Esophagus mucosa (tissue), 1 donor: Measurements from ENCODE around the gene ZNF600. TPM values are rescaled to one million over a fixed set of nuclear protein-coding genes. Genes with fewer than 3 reads are reported as not detected.
"Not testable (repeated sequence)": the region's sequence is repeated elsewhere in the genome, so short reads cannot be mapped to it uniquely, and the experiment has no call there.

Experiments
- ATAC-seq: fragments of 200-7000 bp; cut with Tn5 transposase; one replicate; pipeline ENCODE4 v1.9.1; 2020
- total RNA-seq: library from RNA; stranded (reverse); gene quantifications from one replicate; pipeline ENCODE4 v1.2.4, GENCODE V29; 2023
- donor health status: DM: yes; HTN: yes; CAD: no.

ZNF600 gene
- 6.1 TPM for total RNA-seq

DNA sequence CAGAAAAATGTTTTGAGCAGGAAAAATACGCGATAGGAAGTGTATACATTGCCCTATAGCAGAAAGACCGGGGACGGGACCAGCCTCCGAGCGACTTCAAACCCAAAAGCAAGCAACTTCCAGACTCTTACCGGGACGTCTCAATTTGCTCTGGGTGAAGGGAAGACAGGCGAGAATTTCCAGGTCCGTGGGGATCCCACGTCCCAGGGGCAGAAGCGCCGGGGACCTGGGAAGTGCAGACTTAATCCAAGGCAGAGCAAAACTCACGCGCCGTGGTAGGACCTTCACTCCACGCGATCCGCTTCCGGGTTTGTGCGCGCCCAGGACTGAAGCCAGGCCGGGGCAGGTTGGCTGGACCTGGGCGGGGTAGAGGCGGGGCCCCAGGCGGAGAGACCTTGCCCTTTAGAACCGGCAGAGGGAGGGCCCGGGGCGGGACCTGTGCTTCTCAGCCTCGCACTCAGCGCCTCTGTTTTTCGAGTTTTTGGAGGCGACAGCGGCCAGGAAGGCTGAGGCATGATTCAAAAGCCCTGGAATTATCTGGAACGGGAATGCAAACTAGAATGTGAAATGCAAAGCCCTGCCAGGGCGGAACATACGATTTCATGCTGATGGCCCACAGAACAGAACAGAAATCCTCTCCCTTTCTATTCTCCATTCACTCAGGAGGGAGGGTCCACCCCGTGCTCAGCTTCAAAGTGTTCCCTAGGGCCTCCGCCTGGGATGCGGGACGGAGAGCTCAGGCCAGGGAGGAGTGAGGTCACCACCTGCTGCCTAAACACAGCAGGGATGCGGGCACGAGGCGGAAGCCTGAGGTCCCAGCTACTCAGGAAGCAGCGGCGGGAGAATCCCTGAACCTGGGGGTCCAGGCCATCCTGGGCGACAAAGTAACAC is at the start of gene ZNF600:
ZNF600 (minus strand) TSS at position 328 of the 891 bp plus-strand sequence. CDS start 7,903 bp downstream, outside the sequence.
- peak; percentile 100 for ATAC-seq

GRCh38 chr19:52834289-52834688 is 47.7 kb upstream of the ZNF600 start:
- ATAC-seq, result not testable (repeated sequence)

DNA sequence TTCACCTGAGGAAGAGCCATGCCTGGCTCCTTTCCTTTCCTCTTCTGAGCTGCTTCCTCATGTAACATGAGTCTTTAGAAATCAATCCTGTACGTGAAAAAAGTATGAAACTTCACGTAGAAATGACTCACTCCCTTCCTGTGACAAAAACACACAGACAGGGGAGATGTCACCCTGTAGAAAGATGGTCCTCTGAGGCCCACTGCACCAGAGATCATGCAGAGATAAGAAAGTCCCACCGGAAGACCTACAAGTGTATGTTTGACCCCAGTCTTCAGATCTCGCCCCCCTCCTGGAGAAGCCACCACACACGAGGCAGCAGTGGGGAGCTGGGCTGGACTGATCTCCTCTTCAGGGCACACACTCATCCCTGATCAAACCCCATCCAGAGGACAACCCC is 47.0 kb upstream of the ZNF600 start:
- ATAC-seq, result not testable (repeated sequence)

GRCh38 chr19:52829866-52830265 is 43.3 kb upstream of the ZNF600 start:
- not testable (repeated sequence) for ATAC-seq

GRCh38 chr19:52825765-52826164 is 39.2 kb upstream of the ZNF600 start:
- no peak for ATAC-seq

DNA sequence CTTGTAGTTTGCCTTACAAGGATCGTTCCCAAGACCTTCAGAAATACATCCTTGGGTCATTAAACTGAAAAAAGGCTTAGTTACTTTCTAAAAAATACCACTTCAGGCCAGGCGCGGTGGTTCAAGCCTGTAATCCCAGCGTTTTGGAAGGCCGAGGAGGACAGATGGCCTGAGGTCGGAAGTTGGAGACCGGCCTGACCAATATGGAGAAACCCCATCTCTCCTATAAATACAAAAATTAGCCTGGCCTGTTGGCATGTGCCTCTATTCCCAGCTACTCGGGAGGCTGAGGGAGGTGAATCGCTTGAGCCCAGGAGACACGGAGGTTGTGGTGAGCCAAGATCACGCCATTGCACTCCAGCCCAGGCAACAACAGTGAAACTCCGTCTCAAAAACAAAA is 37.1 kb upstream of the ZNF600 start:
- ATAC-seq, result no peak

DNA sequence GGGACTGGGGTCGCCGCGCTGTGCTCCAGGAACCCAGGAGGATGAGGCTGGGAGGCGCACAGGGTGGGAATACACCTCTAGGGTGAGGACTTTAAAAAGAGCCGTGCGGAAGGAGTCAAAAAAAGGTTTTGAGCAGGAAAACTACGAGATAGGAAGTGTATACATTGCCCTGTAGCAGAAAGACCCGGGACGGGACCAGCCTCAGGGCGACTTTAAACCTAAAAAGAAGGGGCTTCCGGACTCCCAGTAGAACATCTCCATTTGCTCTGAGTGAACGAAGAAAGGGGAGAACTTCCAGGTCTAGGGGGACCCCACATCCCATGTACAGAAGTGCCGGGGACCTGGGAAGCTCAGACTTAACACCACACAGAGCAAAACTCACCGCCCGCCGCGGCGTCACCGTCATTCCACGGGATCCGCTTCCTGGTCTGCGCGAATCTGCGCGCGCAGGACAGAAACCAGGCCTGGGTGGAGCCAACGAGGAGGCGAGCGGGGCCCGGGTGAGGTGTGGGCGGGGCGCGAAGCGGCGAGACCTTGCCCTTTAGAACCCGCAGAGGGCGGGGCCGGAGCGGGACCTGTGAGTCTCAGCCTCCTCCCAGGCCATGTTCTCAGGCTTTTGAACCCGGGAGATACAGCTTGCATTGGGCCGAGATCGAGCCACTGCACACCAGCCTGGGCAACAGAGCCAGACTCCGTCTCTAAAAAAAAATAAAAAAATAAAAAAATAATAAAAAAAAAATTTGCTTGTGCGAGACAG is 34.8 kb upstream of the ZNF600 start, which contains the start of gene ZNF28:
ZNF28 (minus strand) TSS at position 430 of the 757 bp plus-strand sequence. CDS start 3,675 bp downstream, outside the sequence.
- peak; percentile 100 for ATAC-seq

GRCh38 chr19:52820472-52821203 is 34.0 kb upstream of the ZNF600 start:
- peak; percentile 67 for ATAC-seq

DNA sequence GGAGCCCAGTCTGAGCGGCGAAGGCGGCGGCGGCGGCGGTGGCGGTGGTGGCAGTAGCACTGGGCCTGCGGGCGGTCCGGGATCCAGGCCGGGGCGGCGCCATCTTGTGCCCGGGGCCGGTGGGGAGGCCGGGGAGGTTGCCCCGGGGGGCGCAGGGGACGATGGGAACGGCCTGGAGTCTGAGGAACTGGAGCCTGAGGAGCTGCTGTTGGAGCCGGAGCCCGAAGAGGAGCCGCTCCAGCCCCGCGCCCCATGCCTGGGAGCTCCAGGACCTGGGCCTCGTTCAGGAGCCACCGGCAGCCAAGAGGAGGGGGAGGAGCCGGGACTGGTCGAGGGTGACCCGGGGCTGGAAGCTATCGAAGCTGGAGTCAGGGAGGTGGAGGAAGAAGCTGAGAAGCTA is 23.2 kb upstream of the ZNF600 start:
- no peak for ATAC-seq

GRCh38 chr19:52799950-52800640 is 13.5 kb upstream of the ZNF600 start:
- ATAC-seq, result not testable (repeated sequence)

GRCh38 chr19:52789440-52789839 is 2.8 kb upstream of the ZNF600 start:
- no peak for ATAC-seq

- peak; percentile 41 for ATAC-seq
Measured at GRCh38 chr19:52786078-52786463, 520 bp downstream of the ZNF600 start.

- no peak for ATAC-seq
Measured at GRCh38 chr19:52785506-52785905, 1.1 kb downstream of the ZNF600 start.

DNA sequence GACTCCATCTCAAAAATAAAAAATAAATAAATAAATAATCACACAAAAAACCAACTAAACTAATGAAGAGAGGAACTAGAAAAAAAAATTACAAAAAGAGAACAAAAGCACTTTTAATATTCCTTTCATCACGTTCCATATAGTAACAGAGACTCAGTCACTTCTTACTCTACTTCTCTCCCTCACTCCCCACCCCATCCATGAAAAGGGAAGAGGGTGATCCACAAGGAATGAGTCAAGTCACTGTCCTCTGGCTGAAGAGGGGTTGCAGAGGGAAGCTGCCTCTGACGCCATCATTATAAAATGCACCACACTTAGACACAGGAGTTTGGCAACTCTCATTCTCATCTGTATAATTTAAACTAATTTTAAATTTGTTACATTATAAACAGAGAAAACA is 3.7 kb downstream of the ZNF600 start:
- ATAC-seq, result not testable (repeated sequence)

DNA sequence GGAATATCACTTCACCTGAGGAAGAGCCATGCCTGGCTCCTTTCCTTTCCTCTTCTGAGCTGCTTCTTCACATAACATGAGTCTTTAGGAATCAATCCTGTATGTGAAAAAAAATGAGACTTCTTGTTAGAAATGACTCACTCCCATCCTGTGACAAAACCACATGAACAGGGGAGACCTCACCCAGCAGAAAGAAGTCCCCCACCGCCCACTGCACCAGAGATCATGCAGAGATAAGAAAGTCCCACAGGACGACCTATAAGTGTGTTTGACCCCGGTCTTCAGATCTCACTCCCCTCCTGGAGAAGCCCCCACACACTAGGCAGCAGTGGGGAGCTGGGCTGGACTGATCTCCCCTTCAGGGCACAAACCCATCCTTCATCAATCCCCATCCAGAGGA is 7.8 kb downstream of the ZNF600 start:
- no peak for ATAC-seq

GRCh38 chr19:52756447-52756846 is 30.1 kb downstream of the ZNF600 start:
- not testable (repeated sequence) for ATAC-seq

DNA sequence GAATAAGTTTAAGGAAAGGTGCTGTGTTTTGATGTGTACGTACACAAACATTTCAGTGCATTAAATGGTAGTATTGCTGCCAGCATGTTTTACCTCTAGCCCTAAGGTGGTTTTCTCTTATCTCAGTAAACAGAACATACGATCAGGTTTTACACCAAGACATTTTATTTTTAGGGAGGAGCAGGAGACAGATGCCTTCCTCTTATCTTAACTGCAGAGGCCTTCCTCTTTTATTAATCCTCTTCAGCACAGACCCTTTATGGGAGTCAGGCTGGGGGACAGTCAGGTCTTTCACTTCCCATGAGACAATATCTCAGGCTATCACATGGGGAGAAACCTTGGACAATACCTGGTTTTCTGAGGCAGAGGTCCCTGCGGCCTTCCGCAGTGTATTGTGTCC is 36.8 kb downstream of the ZNF600 start:
- ATAC-seq, result no peak

- no peak for ATAC-seq
Measured at GRCh38 chr19:52748336-52748950, 38.1 kb downstream of the ZNF600 start.

- ATAC-seq, result not testable (repeated sequence)
Measured at GRCh38 chr19:52745919-52746318, 40.7 kb downstream of the ZNF600 start.

DNA sequence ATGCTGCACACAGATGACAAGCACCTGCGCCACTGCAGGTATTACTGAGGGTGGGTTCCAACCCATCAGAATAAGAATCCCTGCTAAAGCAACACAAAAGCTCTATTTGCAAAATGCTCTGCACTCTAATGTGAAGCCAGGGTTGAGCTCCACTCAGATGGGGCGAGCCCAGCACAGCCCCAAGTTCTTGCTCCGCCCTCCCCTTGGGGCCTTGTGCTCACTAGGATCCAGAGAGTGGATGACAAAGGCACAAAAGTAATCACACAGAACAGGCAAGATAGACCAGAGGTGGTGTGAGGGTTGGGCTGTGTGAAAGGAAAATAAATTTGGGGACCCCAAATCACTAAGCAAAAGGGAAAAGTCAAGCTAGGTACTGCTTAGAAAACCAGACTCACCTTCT is 43.5 kb downstream of the ZNF600 start:
- ATAC-seq, result no peak

DNA sequence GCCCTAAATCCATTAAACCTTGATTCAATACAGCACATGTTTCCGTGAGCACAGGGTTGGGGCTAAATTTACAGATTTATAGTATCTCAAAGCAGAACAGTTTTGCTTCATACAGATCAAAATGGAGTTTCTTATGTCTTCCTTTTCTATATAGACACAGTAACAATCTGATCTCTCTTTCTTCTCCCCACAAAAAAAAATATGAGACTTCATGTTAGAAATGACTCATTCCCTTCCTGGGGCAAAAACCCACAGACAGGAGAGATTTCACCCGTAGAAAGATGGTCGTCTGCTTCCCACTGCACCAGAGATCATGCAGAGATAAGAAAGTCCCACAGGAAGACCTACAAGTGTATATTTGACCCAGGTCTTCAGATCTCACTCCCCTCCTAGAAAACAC is 44.1 kb downstream of the ZNF600 start:
- ATAC-seq, result no peak
